Measurements from ENCODE around the gene CASKIN2.

- no peak for TF ChIP-seq CTCF (IDR thresholded peaks at IDR 0.05)
- TF ChIP-seq POLR2A (IDR thresholded peaks at IDR 0.05), result no peak
These were observed 41.9 kb upstream of the CASKIN2 start for GRCh38 chr17:75557075-75557851.

Data from heart left ventricle (tissue), 13 donors.